ENCODE data around the gene HDGFL2.

The HDGFL2 gene

GRCh38 chr19:4511300-4512054 is 39.4 kb downstream of the HDGFL2 start:
- no peak for FAIRE-seq
- no peak for TF ChIP-seq CTCF (IDR thresholded peaks at IDR 0.05; ENCODE audit: insufficient read depth, missing control alignments)
- no peak for DNase-seq (ENCODE audit: insufficient read length, low spot score)

- no peak for TF ChIP-seq CTCF (IDR thresholded peaks at IDR 0.05; ENCODE audit: insufficient read depth, missing control alignments)
- DNase-seq (ENCODE audit: insufficient read length, low spot score): no peak
- FAIRE-seq: no peak
Observed at GRCh38 chr19:4512070-4512469, 40.0 kb downstream of the HDGFL2 start.

- DNase-seq (ENCODE audit: insufficient read length, low spot score) (no peak), FAIRE-seq (no peak)
- TF ChIP-seq CTCF (IDR thresholded peaks at IDR 0.05; ENCODE audit: insufficient read depth, missing control alignments): no peak
Observed at GRCh38 chr19:4513248-4513647, 41.2 kb downstream of the HDGFL2 start.

GRCh38 chr19:4515732-4516131 is 43.6 kb downstream of the HDGFL2 start:
- FAIRE-seq (no peak), DNase-seq (ENCODE audit: insufficient read length, low spot score) (no peak)
- TF ChIP-seq CTCF (IDR thresholded peaks at IDR 0.05; ENCODE audit: insufficient read depth, missing control alignments): no peak

GRCh38 chr19:4516199-4516938 is 44.3 kb downstream of the HDGFL2 start:
- DNase-seq (ENCODE audit: insufficient read length, low spot score) (no peak), FAIRE-seq (no peak)
- TF ChIP-seq CTCF (IDR thresholded peaks at IDR 0.05; ENCODE audit: insufficient read depth, missing control alignments): no peak

- no peak for TF ChIP-seq CTCF (IDR thresholded peaks at IDR 0.05; ENCODE audit: insufficient read depth, missing control alignments)
- FAIRE-seq: no peak
Observed at GRCh38 chr19:4516939-4517300, 44.8 kb downstream of the HDGFL2 start.

More at GRCh38 chr19:4516939-4517300, 44.8 kb downstream of the HDGFL2 start:
- DNase-seq (ENCODE audit: insufficient read length, low spot score): no peak
